H1 (cell line): ENCODE results near the gene DNAJB13. TPM values are rescaled to one million over a fixed set of nuclear protein-coding genes. Genes with fewer than 3 reads are reported as not detected.

Source experiments
- CTCF ChIA-PET: fragments of 300-600 bp; sonication (Branson Sonifier 250); formaldehyde crosslinking; loops from one replicate; lab custom pipeline; 2021; ENCODE audit not compliant: partially characterized antibody; lab: Charles Lee
- POLR2A ChIA-PET: fragments of 300-600 bp; sonication (Branson Sonifier 250); formaldehyde crosslinking; loops from one replicate; lab custom pipeline; 2021; ENCODE audit warnings: inconsistent platforms; ENCODE audit not compliant: partially characterized antibody; lab: Charles Lee
- DNase-seq, 2 experiments: peaks; one replicate each; pipeline versions ENCODE4 v3.0.0 to v3.0.0-alpha.2; 2010 to 2022; ENCODE audit warnings: low spot score in 2 of 2, low read depth in 1 of 2, mixed read lengths in 1 of 2
- FAIRE-seq: peaks from 2 replicates; lab custom pipeline; 2011; peaks lifted over from hg19 to GRCh38; lab: Jason Lieb, UNC
- H2AFZ ChIP-seq: 2 replicates; pipeline ENCODE4 v1.8.1; 2012; ENCODE audit warnings: low read length, inconsistent platforms
- H2AK5ac ChIP-seq: 2 replicates; pipeline ENCODE4 v1.6.1; 2013; ENCODE audit warnings: low read depth, low read length
- H2BK120ac ChIP-seq: replicated peaks from 2 replicates; pipeline ENCODE3; 2013; ENCODE audit warnings: low read depth, low read length, inconsistent platforms
- H2BK12ac ChIP-seq: 2 replicates; pipeline ENCODE4 v1.6.1; 2013; ENCODE audit warnings: low read depth, low read length
- H2BK15ac ChIP-seq: 2 replicates; pipeline ENCODE4 v1.6.1; 2013; ENCODE audit warnings: low read length
- H2BK20ac ChIP-seq: 2 replicates; pipeline ENCODE4 v1.6.1; 2013; ENCODE audit warnings: low read length
- H2BK5ac ChIP-seq: 2 replicates; pipeline ENCODE4 v1.6.1; 2013; ENCODE audit warnings: low read depth, low read length
- H3K14ac ChIP-seq: 2 replicates; pipeline ENCODE4 v1.6.1; 2013; ENCODE audit warnings: inconsistent platforms; ENCODE audit not compliant: insufficient read length
- H3K18ac ChIP-seq: 2 replicates; pipeline ENCODE4 v1.6.1; 2013; ENCODE audit warnings: low read length; ENCODE audit errors: extremely low read depth
- H3K23ac ChIP-seq: 2 replicates; pipeline ENCODE4 v1.6.1; 2013; ENCODE audit warnings: inconsistent platforms; ENCODE audit not compliant: insufficient read length
- H3K23me2 ChIP-seq: 2 replicates; pipeline ENCODE4 v1.6.1; 2013; ENCODE audit warnings: low read depth, low read length
- H3K27ac ChIP-seq: 2 replicates; pipeline ENCODE4 v1.6.1; 2011; ENCODE audit warnings: low read depth, low read length, inconsistent platforms
- H3K27me3 ChIP-seq, 4 experiments: replicated peaks in 1 of 4; 1 replicate in 1 of 4; 2 replicates in 3 of 4; pipeline versions ENCODE4 v1.6.1 to v1.8.1; 2011 to 2013; ENCODE audit warnings: low read length in 3 of 4, mild to moderate bottlenecking in 3 of 4, inconsistent platforms in 2 of 4, mixed read lengths in 2 of 4, moderate library complexity in 1 of 4; ENCODE audit not compliant: control insufficient read depth in 3 of 4, insufficient read depth in 3 of 4; ENCODE audit errors: extremely low read depth in 1 of 4
- H3K36me3 ChIP-seq, 4 experiments: 2 replicates each; pipeline versions ENCODE4 v1.6.1 to v1.8.1; 2011 to 2013; ENCODE audit warnings: mild to moderate bottlenecking in 4 of 4, low read length in 3 of 4, moderate library complexity in 2 of 4, control low read depth in 1 of 4, inconsistent platforms in 1 of 4; ENCODE audit not compliant: insufficient read depth in 4 of 4, control insufficient read depth in 2 of 4
- H3K4ac ChIP-seq: replicated peaks from 2 replicates; pipeline ENCODE3; 2013; ENCODE audit warnings: low read length, low read depth, mixed read lengths, inconsistent platforms; ENCODE audit not compliant: insufficient read length
- H3K4me1 ChIP-seq, 4 experiments: replicated peaks in 1 of 4; 1 replicate in 1 of 4; 2 replicates in 3 of 4; pipeline versions ENCODE4 v1.6.1 to v1.8.1; 2011 to 2013; ENCODE audit warnings: low read length in 3 of 4, inconsistent platforms in 2 of 4, mixed read lengths in 1 of 4; ENCODE audit not compliant: insufficient read depth in 4 of 4, control insufficient read depth in 3 of 4
- H3K4me2 ChIP-seq, 2 experiments: 2 replicates each; pipeline versions ENCODE4 v1.6.1 to v1.8.1; 2011 to 2013; ENCODE audit warnings: low read depth in 2 of 2, low read length in 2 of 2, control low read depth in 1 of 2, inconsistent platforms in 1 of 2, mild to moderate bottlenecking in 1 of 2; ENCODE audit not compliant: insufficient read depth in 1 of 2
- H3K4me3 ChIP-seq, 4 experiments: fragments of 200-600, 300-600 bp in 1 of 4; sonication (generic), shearing (Covaris generic), sonication (Bioruptor Twin) in 1 of 4; 2 replicates each; pipeline versions ENCODE4 v1.5.1 to v1.8.1; 2011 to 2016; ENCODE audit warnings: low read length in 4 of 4, low read depth in 3 of 4, control low read depth in 2 of 4, inconsistent platforms in 2 of 4, mild to moderate bottlenecking in 2 of 4, mixed read lengths in 1 of 4, moderate library complexity in 1 of 4; ENCODE audit not compliant: insufficient read depth in 2 of 4; ENCODE audit errors: extremely low read depth in 1 of 4
- H3K56ac ChIP-seq: replicated peaks from 2 replicates; pipeline ENCODE3; 2013; ENCODE audit warnings: low read depth, mild to moderate bottlenecking, mixed read lengths, low read length, inconsistent platforms; ENCODE audit not compliant: insufficient read length
- H3K79me1 ChIP-seq: 2 replicates; pipeline ENCODE4 v1.6.1; 2013; ENCODE audit warnings: low read depth, low read length, control low read depth
- H3K79me2 ChIP-seq, 2 experiments: 2 replicates each; pipeline versions ENCODE4 v1.6.1 to v1.8.1; 2012 to 2013; ENCODE audit warnings: low read length in 2 of 2, mild to moderate bottlenecking in 2 of 2, inconsistent platforms in 1 of 2; ENCODE audit not compliant: insufficient read depth in 2 of 2, control insufficient read depth in 1 of 2
- H3K9ac ChIP-seq, 4 experiments: replicated peaks in 1 of 4; 1 replicate in 1 of 4; 2 replicates in 3 of 4; pipeline versions ENCODE4 v1.6.1 to v1.8.1; 2011 to 2013; ENCODE audit warnings: low read depth in 3 of 4, low read length in 3 of 4, control low read depth in 2 of 4, mild to moderate bottlenecking in 2 of 4, moderate library complexity in 2 of 4, inconsistent platforms in 1 of 4; ENCODE audit errors: extremely low read depth in 1 of 4
- H3K9me3 ChIP-seq, 2 experiments: 2 replicates each; pipeline versions ENCODE4 v1.6.1 to v1.8.1; 2012 to 2013; ENCODE audit warnings: mild to moderate bottlenecking in 2 of 2, moderate library complexity in 2 of 2, control low read depth in 1 of 2, inconsistent platforms in 1 of 2, low read depth in 1 of 2, low read length in 1 of 2, mixed read lengths in 1 of 2; ENCODE audit not compliant: insufficient read depth in 2 of 2
- H4K20me1 ChIP-seq, 2 experiments: replicated peaks in 1 of 2; 2 replicates each; pipeline versions ENCODE3 to v1.8.1; 2011 to 2013; ENCODE audit warnings: inconsistent platforms in 2 of 2, low read length in 2 of 2, mild to moderate bottlenecking in 1 of 2; ENCODE audit not compliant: insufficient read depth in 2 of 2, control insufficient read depth in 1 of 2
- H4K5ac ChIP-seq: 2 replicates; pipeline ENCODE4 v1.6.1; 2013; ENCODE audit warnings: low read length, low read depth, mixed read lengths, inconsistent platforms; ENCODE audit not compliant: insufficient read length
- H4K8ac ChIP-seq: 2 replicates; pipeline ENCODE4 v1.8.0; 2013; ENCODE audit warnings: mild to moderate bottlenecking, moderate library complexity, low read length, inconsistent platforms; ENCODE audit not compliant: insufficient read depth; ENCODE audit errors: extremely low read depth
- H4K91ac ChIP-seq: replicated peaks from 2 replicates; pipeline ENCODE3; 2013; ENCODE audit warnings: low read length, mixed read lengths, inconsistent platforms; ENCODE audit not compliant: insufficient read length
- CEBPB ChIP-seq: IDR thresholded peaks from 2 replicates; pipeline ENCODE4 v1.6.1; 2012; ENCODE audit warnings: low read depth, low read length
- POU5F1 ChIP-seq: IDR thresholded peaks from 2 replicates; pipeline ENCODE4 v1.6.1; 2011; ENCODE audit warnings: low read depth, mild to moderate bottlenecking, low read length, moderate library complexity
- RXRA ChIP-seq: IDR thresholded peaks from 2 replicates; pipeline ENCODE4 v1.6.1; 2011; ENCODE audit warnings: low read depth, mild to moderate bottlenecking, low read length, moderate library complexity; ENCODE audit not compliant: insufficient read depth
- SP4 ChIP-seq: IDR thresholded peaks from 2 replicates; pipeline ENCODE4 v1.6.1; 2012; ENCODE audit warnings: low read length, inconsistent platforms
- TBP ChIP-seq: IDR thresholded peaks from 2 replicates; pipeline ENCODE4 v1.6.1; 2011; ENCODE audit warnings: low read depth, low read length, improper control_type of control experiment
- YY1 ChIP-seq: IDR thresholded peaks from 2 replicates; pipeline ENCODE4 v1.6.1; 2011; ENCODE audit warnings: low read depth, mild to moderate bottlenecking, low read length
- WGBS, 2 experiments: shearing (Covaris generic) in 1 of 2; methylation state at CpG; one replicate each; pipeline versions ENCODE4 v1.1.6 to v1.1.7; 2013 to 2015; ENCODE audit warnings: low lambda C conversion rate in 2 of 2, mixed read lengths in 2 of 2, inconsistent platforms in 1 of 2, low coverage in 1 of 2, missing lambda C conversion rate in 1 of 2; ENCODE audit not compliant: insufficient replicate concordance in 2 of 2, insufficient coverage in 1 of 2, insufficient read length in 1 of 2; ENCODE audit errors: extremely low coverage in 1 of 2, missing lambda C conversion rate in 1 of 2; 5-methylcytosine and 5-hydroxymethylcytosine counted together
- polyA plus RNA-seq, 7 experiments: library from polyadenylated mRNA; depleted of rRNA in 3 of 7; stranded (reverse) in 5 of 7; unstranded in 2 of 7; fragments of >200 nt in 5 of 7; fragments of 200-250 nt in 2 of 7; gene quantifications; 1 replicate in 5 of 7; 2 replicates in 1 of 7; 4 replicates in 1 of 7; pipeline versions ENCODE4 v1.2.1 to v1.2.3, GENCODE V29; 2011 to 2013; ENCODE audit warnings: missing spikeins in 2 of 7, mixed read lengths in 2 of 7
- total RNA-seq: library from RNA; stranded (reverse); fragmentation: NEBNext Ultra II Directional; extraction: Animal tissue kit (Norgen Biotek cat#: 25700); gene quantifications from 2 replicates; pipeline ENCODE4 v1.2.1, GENCODE V29; 2021

DNAJB13 gene
- total and polyA plus RNA-seq, 2 of the 8 experiments (the other 6 are each of a cell fraction or from before 2014, with no cell fraction given): 0.27 TPM; not detected in 1

DNA sequence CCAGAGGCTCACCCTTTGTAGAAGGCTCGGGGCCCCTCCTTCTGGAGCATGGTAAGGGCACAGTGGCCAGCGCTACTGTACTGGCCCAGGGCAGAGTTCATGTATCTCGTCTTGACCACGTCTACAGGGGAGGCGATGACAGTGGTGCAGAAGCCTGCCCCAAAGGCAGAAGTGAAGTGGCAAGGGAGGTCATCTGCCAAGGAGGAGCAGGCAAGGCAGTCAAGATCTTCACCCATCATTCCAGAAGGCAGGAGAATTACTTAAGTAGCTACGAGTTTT is 24.6 kb downstream of the DNAJB13 start:
- peaks cover 20 to 57% (median 37%) of the 10 kb centered on the region in 4 experiments for H3K36me3 ChIP-seq
- no peak overlapping the region for H3K27ac ChIP-seq
- H3K23me2 ChIP-seq: no peaks in the 10 kb centered on the region
- H2BK5ac ChIP-seq: no peak overlapping the region
- H3K79me1 ChIP-seq: no peaks in the 10 kb centered on the region; the same call in 1 of the 2 replicates
- H3K4ac ChIP-seq: no peak overlapping the region
- H3K14ac ChIP-seq: no peak overlapping the region
- H4K20me1 ChIP-seq: peaks cover 0 to 8% of the 10 kb centered on the region in 2 experiments
- no peaks in the 10 kb centered on the region for H3K79me2 ChIP-seq
- H3K23ac ChIP-seq: no peak overlapping the region
- no peak overlapping the region for H3K9ac ChIP-seq
- no peak overlapping the region for H4K91ac ChIP-seq
- no peak overlapping the region for H4K8ac ChIP-seq
- H3K27me3 ChIP-seq: no peaks in the 10 kb centered on the region
- H3K4me3 ChIP-seq: no peak overlapping the region
- H2AK5ac ChIP-seq: no peak overlapping the region
- no peaks in the 10 kb centered on the region for H3K9me3 ChIP-seq
- no peak overlapping the region for H2BK20ac ChIP-seq
- H3K18ac ChIP-seq: no peak overlapping the region
- H3K4me2 ChIP-seq: no peak overlapping the region
- FAIRE-seq (no peak), DNase-seq (no peak)
- no peak overlapping the region for H2BK15ac ChIP-seq
- no peak overlapping the region for H2AFZ ChIP-seq
- TF ChIP-seq CEBPB: no peak
- TF ChIP-seq SP4: no peak
- TF ChIP-seq RXRA: no peak
- no peak for TF ChIP-seq YY1
- no peak for TF ChIP-seq POU5F1
- TF ChIP-seq TBP: no peak
- H3K56ac ChIP-seq: no peak overlapping the region
- H3K4me1 ChIP-seq: peaks cover 3 to 5% (median 4%) of the 10 kb centered on the region in 4 experiments; a peak in 6 of 7 replicates
- WGBS, 2 experiments: 93% methylated on average over 6 of the region's 6 CpGs; no CpG with 5 or more reads in 1 of the 2 experiments
- ChIA-PET CTCF (no interaction called here), POLR2A (interaction anchor here (1.4 to 2.2 kb wide), 2 partner anchors 9 to 12 kb away, joined by 4 to 11 read pairs; no protein-coding TSS in a partner anchor)
- H4K5ac ChIP-seq: no peak overlapping the region
- H2BK12ac ChIP-seq: no peak overlapping the region
- H2BK120ac ChIP-seq: no peak overlapping the region
